Transverse colon (tissue), 4 donors: ENCODE data around the gene ARID3C.

Experiments
- CTCF ChIP-seq, 5 experiments: fragments of 200-600 bp in 3 of 5; fragments of 450-650 bp in 2 of 5; sonication (generic) in 3 of 5; IDR thresholded peaks; 1 replicate in 2 of 5; 2 replicates in 3 of 5; pipeline ENCODE4 v1.5.1; 2016 to 2017; ENCODE audit warnings: antibody characterized with exemption in 5 of 5, inconsistent platforms in 3 of 5, mild to moderate bottlenecking in 2 of 5, moderate library complexity in 1 of 5
- POLR2A ChIP-seq: fragments of 450-650 bp; IDR thresholded peaks from one replicate; pipeline ENCODE4 v1.6.1; 2016; ENCODE audit warnings: antibody characterized with exemption, mild to moderate bottlenecking, moderate library complexity
- POLR2AphosphoS5 ChIP-seq, 3 donors: sonication (generic); formaldehyde crosslinking; IDR thresholded peaks; one replicate each; pipeline ENCODE4 v1.6.1; 2016; ENCODE audit warnings: antibody characterized with exemption in 3 of 3

- TF ChIP-seq CTCF (IDR thresholded peaks at IDR 0.05) (no peak), POLR2A (no peak), POLR2AphosphoS5 (IDR thresholded peaks at IDR 0.05) (no peak)
These were observed 30.9 kb upstream of the ARID3C start for GRCh38 chr9:34659592-34660253.
